HG02759 (cell line): ENCODE measurements around the gene RFC2.

Experiments used
- ATAC-seq: cut with Tn5 transposase; IDR thresholded peaks from one replicate; pipeline ENCODE4 v1.9.1; 2021; ENCODE audit warnings: mild to moderate bottlenecking, moderate library complexity; ENCODE audit not compliant: unreplicated experiment

The RFC2 gene

GRCh38 chr7:74254129-74254857 is at the start of gene RFC2:
RFC2 (minus strand) TSS chr7:74254399; CDS start chr7:74254383, 16 bp downstream.
- ATAC-seq: peak; percentile 95

GRCh38 chr7:74302745-74303221 is 48.6 kb upstream of the RFC2 start:
- no peak for ATAC-seq

GRCh38 chr7:74300926-74301325 is 46.7 kb upstream of the RFC2 start:
- no peak for ATAC-seq

DNA sequence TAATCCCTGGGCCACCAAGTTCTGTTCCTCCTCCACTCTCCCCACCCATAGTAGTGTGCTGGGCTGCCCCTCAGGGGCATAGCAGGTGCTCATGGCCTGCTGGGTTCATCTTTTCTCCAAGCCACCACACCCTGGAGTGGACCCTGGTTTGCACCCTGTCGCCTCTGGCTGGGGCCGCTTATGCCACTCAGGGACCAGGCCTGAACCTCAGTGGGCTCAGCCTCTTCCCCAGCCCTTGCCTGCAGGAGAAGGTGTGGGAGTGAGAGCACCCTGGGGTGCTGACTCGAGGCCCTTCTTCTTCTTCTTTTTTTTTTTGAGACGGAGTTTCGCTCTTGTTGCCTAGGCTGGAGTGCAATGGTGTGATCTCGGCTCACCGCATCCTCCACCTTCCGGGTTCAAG is 45.2 kb upstream of the RFC2 start:
- ATAC-seq: no peak

- no peak for ATAC-seq
These were observed 43.5 kb upstream of the RFC2 start for GRCh38 chr7:74297516-74298233.

DNA sequence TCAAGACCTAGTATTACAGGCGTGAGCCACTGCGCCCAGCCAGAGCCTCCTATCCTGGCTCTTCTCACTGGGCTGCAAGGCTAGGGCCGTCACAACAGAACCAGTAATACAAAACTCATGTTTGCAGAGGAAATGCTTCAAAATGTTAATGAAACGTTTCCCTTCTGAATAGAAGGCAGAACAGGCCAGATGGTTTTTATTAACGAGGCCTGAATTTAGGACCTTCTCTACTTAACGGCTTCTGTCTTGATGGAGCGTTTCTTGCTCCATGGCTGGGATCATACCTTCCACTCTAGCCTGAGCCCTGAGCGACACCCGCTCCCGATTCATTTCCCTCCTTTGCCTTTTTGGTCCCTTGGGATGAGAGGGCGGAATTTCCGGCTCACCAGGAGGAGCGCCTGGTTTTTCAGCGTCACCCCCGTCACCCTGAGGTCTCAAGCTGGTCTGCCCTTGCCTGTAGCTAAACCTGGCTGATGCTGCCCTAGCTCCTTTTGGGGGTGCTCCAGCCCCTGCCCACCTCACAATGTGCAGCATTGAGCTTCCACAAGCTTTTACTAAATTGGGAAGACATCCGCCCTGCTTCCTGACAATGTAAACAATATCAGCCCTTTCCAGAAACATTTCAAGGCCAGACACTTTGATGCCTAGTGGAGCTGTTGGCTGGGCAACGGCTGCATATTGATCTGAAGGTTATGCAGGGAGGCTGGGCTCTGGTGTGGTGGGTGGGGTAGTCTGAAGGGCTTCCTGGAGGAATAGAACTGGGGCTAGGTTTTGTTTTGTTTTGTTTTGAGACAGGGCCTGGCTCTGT is 40.2 kb upstream of the RFC2 start:
- ATAC-seq: no peak

GRCh38 chr7:74293577-74293908 is 39.3 kb upstream of the RFC2 start:
- no peak for ATAC-seq

GRCh38 chr7:74292757-74293576 is 38.8 kb upstream of the RFC2 start:
- ATAC-seq: no peak

DNA sequence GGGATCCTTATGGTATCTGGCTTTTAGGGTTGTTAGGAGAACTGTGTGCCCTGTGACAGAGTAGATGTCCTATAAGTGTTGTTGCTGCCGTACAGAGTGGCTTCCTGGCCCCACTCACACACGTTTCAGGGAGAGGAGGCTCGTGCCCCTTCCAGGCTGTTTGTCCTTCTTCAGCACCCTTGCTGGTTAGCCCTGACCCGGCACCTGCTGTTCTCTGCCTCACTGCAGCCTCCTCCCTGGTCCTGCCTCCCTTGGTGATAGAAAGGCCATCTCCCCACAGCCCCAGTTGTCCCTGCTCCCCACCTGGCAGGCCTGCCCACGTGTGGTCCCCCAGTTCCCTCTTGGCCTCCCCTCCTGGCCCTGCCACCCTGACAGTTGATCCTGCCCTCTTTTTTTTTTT is 37.3 kb upstream of the RFC2 start:
- ATAC-seq: no peak

- no peak for ATAC-seq
These were observed 36.8 kb upstream of the RFC2 start for GRCh38 chr7:74290981-74291441.

- ATAC-seq: no peak
These were observed 36.4 kb upstream of the RFC2 start for GRCh38 chr7:74290553-74290950.

DNA sequence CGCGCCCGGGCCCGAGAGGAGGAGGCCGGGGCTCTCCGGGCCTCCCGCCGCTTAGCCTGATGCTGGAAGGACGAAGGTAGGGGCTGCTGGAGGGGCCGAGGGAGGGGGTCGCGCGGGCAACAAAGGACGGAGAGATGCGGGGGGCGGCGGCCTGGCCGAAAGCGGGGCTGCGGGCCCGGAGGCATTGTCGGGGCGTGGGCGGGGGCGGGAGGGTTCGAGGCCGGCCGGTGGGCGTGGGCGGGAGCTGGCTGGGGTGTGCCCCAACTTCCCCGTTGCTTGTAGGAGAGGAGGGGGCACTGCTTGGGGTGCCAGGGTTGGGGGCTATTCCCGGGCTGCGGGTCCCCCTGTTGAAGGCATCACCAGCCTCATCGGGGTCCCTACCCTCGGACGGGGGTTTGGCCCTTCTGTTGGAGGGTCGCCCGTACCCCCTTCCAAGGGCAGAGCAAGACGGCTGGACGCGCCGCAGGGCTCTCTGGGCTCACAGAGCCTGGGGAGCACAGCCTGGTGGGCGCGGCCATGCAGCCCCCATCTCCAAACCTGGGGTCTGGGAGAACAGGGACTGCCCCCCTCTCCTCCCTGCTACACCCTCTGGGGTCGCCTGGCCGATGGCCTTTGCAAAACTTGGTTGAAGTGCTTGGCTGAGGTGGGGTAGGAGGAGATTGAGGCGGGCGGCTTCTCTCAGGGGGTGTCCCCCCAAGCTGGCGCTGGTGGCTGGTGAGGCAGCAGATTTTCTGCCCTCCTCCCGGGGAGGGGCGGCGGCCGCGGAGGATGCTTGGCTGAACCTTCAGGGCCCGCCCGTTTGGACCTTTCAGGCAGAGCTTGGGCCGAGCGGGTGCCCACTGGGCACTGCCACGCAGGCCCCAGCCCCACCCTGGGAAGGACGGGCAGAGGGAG is 35.7 kb upstream of the RFC2 start:
- no peak for ATAC-seq

DNA sequence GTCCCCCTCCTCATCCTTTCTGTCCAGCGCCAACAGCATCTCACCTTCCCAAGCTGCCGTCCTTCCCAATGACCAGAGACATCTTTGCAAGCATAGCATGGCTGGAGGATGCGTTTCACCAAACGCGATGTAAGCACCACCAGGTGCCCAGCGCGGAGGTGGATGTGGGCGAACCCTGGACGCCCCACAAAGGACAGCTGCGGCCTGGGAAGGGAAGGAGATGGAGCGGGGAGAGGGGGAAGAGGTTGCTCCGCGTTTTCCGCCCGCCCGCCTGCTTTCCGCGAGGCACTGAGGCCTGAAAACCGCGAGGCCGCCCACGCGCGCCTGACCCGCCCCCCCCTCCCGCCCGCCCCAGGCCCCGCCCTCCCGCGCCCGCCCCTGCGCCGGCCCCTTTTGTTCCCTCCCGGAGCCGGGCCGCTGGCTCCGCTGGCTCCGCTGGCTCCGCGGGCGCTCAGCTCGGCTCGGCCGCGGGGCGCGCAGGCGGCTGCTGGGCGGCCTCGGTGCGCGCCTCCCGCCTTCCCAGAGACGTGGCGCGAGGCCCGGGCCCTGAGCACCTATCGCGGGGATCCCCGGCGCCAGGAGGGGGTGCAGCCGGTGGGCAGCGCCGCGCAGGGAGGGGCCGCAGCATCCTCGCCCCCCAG is 34.9 kb upstream of the RFC2 start, which contains the start of gene CLIP2:
Gene CLIP2 (plus strand): TSS at position 390 of the 641 bp plus-strand sequence. CDS start 28,140 bp downstream, outside the sequence.
- peak; percentile 47 for ATAC-seq

GRCh38 chr7:74288034-74288881 is 34.1 kb upstream of the RFC2 start:
- no peak for ATAC-seq

GRCh38 chr7:74287303-74288033 is 33.3 kb upstream of the RFC2 start:
- no peak for ATAC-seq

DNA sequence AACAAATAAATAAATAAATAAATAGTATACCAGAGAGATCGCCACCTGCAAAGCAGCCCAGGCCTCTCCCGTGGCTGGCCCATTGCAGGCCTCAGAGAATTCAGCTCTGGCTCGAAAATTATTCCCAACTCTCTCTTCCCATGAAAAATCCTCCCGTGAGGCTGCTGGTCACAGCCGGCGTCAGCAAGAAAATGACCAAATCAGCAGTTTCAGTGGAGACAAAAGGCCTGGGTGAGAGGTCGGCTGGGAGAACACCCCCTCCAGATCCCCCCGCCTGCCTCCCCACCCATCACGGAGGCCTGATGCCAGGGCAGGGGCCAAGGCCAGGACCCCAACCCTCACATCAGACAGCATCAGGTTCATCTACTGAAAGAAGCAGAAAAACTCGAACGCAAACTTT is 31.9 kb upstream of the RFC2 start:
- no peak for ATAC-seq

GRCh38 chr7:74284781-74285259 is 30.6 kb upstream of the RFC2 start:
- ATAC-seq: peak; percentile 49
